ENCODE results near the gene VPS54.
"Not testable (repeated sequence)": the region's sequence is repeated elsewhere in the genome, so short reads cannot be mapped to it uniquely, and the experiment has no call there.

Gene VPS54

GRCh38 chr2:63992061-63992685 is 27.1 kb downstream of the VPS54 start:
- DNase-seq, result no peak

DNA sequence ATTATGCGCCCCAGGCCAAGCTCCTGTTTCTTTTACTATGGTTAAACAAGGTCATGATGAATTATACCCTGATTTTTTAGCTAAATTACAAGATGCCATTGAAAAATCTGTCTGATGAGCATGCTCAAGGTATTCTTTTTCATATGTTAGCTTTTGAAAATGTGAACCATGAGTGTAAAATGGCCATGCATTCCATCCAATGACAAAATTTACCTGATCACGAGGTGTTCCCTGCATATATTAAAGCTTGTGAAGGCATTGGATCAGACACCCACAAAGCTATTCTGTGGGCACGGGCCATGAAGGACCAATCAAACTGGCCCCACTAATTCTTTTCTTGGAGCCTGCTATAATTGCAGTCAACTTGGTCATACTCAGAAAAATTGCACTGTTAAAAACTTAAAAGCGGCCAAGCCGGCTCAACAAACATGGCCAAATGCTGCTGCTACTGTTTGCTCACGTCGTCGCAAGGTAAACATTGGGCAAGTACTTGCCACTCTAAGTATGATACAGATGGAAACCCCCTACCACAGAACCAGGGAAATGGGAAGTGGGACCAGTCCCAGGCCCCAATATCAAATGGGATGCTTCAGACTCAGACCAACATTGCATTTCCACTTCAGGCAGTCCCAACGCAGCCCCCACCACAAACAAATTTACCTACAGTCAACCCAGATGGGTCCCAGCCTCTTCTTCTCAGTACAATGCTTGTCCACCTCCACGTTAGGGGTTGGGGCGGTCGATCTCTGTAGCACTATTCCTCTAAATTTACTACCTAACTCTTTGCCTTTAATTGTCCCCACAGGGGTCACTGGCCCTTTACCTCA is 27.8 kb downstream of the VPS54 start:
- not testable (repeated sequence) for DNase-seq

- DNase-seq, result no peak
Measured at GRCh38 chr2:63990072-63990471, 29.2 kb downstream of the VPS54 start.

GRCh38 chr2:63988842-63989436 is 30.3 kb downstream of the VPS54 start:
- DNase-seq, result not testable (repeated sequence)

DNA sequence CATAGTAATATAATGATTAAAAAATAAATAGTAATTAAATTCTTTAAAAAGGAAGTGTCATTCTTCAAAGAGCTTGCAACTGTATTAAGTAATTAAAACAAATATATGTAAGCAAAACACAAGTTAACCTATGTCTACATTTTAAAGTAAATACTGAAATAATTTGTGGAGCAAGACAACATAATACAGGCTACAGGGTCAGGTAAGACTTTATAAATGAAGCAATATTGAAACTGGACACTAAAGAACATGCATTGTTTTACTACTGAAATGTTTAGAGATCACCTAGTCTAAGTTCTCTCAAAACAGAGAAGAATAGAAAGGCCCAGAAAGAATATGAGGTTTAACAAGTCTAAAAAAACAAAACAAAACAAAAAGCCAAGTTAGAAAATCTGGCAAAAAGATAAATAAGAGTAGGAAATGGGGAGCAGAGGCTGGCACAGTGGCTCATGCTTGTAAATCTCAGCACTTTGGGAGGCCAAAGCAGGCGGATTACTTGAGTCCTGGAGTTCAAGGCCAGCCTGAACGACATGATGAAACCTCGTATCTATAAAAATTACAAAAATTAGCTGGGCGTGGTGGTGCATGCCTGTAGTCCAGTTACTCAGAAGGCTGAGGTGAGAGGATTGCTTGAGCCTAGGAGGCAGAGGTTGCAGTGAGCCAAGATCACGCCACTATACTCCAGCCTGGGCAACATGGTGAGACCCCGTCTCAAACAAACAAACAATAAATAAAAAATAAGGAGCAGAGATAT is 34.4 kb downstream of the VPS54 start:
- no peak for DNase-seq

DNA sequence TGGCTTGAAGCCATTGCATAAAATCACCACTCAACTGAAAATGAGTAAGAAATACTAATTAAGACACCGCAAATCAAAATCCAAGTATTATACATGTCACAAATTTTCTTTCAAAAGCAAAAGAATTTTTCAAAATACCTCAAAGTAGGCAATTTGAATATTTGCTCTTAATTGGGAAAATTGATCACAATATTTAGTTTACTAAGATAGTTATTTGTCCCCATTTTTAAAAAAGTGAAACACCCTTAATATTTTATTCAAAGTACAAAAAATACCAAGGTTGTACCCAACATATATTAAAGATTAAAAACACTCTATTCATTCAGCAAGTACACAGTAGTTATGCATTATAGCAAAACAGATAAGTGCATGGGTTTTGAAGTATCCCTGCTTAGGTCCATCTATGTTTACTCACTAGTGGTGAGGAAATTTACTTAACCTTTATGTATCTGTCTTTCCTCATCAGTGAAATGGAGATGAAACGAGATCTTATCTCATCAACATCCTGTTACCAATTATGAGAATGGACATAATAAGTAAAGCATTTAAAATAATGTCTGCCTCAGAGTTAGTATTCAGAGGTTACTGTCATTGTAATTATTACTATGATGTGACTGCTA is 35.1 kb downstream of the VPS54 start:
- DNase-seq, result no peak

GRCh38 chr2:63982335-63982734 is 36.9 kb downstream of the VPS54 start:
- no peak for DNase-seq

GRCh38 chr2:63981702-63982103 is 37.5 kb downstream of the VPS54 start:
- no peak for DNase-seq

GRCh38 chr2:63980794-63981193 is 38.4 kb downstream of the VPS54 start:
- no peak for DNase-seq

GRCh38 chr2:63977904-63978303 is 41.3 kb downstream of the VPS54 start:
- DNase-seq, result peak; percentile 13

DNA sequence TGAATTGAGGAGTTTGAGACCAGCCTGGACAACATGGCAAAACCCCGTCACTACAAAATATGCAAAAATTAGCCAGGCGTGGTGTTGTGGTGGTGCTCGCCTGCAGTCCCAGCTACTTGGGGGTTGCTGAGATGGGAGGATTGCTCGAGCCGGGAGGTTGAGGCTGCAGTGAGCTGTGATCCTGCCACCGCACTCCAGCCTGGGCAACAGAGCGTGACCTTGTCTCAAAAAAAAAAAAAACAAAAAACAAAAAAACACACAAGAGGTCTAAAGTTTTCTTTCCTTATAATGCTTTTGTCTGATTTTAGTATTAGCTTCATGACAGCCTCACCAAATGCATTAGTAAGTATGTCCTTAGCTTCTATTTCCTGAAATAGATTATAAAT is 43.1 kb downstream of the VPS54 start:
- DNase-seq, result no peak

DNA sequence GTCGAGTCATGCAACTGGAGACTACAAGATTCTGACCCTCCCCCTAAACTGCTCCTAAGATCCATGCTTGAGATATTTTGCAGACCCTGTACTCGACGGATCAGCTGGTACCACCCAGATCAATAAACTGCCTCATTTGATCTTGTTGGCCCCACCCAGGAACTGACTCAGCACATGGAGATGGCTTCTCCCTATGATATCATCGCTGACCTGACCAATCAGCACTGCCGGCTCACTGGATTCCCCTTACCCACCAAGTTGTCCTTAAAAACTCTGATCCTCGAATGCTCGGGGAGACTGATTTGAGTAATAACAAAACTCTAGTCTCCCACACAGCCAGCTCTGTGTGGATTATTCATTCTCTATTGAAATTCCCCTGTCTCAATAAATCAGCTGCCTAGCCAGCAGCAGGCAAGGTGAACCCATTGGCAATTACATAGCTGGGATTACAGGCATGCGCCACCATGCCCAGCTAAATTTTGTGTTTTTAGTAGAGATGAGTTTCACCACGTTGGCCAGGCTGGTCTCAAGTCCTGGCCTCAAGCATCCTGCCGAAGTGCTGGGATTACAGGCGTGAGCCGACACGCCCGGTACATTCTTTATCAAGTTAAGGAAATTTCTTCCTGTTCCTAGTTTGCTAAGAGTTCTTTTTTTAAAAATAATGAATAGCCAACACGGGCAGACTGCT is 43.6 kb downstream of the VPS54 start:
- DNase-seq, result peak; percentile 51

DNA sequence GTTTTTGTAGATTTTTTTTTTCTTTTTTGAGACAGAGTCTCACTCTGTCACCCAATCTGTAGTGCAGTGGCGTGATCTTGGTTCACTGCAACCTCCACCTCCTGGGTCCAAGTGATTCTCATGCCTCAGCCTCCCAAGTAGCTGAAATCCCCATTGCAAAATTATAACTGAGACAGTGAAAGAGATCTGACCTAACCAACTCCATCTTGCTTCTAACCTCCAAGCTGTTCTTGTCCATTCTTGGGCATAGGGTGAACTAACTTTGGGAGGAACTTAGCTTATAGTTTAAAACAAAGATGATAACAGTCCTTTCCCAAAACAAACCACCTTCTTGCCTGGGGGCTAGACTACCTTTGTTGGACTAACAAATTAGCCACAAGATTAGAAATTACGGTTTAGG is 44.2 kb downstream of the VPS54 start:
- not testable (repeated sequence) for DNase-seq

- DNase-seq, result no peak
Measured at GRCh38 chr2:63962186-63962585, 57.0 kb downstream of the VPS54 start.

DNA sequence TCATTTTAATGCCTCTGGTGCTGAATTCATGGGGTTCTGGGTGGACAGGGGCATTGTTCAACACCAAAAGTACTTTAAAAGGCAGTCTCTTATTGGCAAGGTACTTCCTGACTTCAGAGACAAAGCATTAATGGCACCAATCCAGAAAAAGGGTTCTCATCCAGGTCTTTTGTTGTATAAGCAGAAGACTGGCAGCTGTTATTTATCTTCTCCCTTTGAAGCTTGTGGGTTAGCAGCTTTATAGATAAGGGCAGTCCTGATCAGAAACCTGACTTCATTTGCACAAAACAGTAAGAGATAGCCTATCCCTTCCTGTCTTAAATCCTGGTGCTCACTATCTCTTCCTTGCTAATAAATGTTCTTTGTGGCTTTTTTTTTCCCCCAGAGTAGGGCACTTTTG is 68.8 kb downstream of the VPS54 start:
- DNase-seq, result no peak

GRCh38 chr2:63942788-63943187 is 76.4 kb downstream of the VPS54 start:
- DNase-seq, result no peak

GRCh38 chr2:63932104-63932503 is 87.1 kb downstream of the VPS54 start:
- DNase-seq, result not testable (repeated sequence)

GRCh38 chr2:63926815-63927214 is 92.4 kb downstream of the VPS54 start:
- no peak for DNase-seq

DNA sequence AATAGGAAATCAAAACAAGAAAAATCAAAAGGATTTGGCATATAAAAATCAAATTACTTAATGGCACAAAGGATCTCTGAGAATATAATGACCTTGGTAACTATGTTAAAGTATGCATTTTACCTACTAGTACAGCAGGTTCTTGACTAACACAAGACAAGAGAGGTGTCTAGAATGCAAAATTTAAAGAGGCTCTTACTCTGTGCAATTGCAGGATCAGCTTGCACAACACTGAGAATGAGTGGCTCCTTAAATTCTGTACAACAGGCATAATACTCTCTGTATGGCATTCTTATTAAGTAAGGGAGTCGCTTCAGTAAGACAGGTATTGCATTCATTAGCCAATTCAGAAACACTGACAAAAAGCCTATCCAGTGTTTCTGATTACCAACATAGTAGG is 104.9 kb downstream of the VPS54 start:
- DNase-seq, result no peak

DNA sequence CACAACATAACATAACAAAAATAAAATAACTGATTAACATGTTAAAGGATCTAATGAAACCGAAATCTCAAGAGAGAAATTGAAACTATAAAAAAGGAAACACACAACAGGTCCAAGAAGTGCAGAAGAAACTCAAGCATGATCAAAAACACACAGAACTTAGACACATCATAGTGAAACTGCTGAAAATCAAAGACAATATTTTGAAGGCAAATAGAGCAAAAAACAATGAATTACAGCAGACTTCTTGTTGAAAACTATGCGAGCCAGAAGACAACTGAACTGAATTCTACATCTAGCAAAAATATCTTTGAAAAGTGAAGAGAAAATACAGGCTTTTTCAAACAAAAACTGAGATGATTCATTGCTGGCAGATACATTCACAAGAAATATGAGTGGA is 116.2 kb downstream of the VPS54 start:
- DNase-seq, result no peak

DNA sequence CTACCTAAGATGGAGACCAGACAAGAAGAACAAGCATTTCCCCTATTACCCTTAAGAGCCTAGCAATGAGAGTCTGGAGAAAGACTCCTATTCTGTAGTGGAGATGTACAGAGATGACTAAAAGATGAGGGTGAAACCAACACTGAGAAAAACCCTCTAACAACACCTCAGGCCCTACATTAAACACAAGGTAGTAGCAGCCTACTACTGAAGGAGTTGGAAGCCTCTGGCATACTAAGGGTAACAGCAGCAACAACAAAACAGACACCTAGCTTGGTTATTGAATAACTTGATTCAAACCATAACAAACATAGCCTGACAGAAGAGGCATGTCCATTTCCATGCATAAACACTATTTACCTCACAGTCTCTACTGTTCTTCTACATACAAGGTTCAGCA is 117.1 kb downstream of the VPS54 start:
- DNase-seq, result no peak

DNA sequence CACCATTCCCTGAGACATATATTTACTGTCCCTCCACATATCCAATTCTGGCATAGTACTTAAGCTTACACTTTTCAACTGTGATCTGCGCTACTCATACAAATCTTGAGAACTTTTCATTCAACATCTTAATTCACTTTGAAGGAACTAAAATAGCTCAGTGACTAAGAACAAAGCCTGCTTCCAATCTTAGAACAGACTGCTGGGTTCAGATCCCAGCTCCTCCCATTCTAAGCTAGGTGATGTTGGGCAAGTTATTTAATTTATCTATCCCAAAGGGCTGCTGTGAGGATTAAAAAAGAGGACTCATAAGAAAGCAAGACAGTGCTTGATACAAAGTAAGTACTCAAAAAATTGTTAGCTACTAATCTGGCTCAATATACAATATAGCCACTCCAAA is 119.6 kb downstream of the VPS54 start:
- DNase-seq, result no peak

Data from stimulated activated CD4-positive, alpha-beta T cell treated with anti-CD3 and anti-CD28 coated beads, Interleukin-1b, Interleukin-23, amount 100 ng/mL, for 48 hours (primary cell).